Fibroblast of lung (primary cell): Measurements from ENCODE around the gene CNDP2. TPM values are rescaled to one million over a fixed set of nuclear protein-coding genes. Genes with fewer than 3 reads are reported as not detected.

Source experiments
- DNase-seq, 2 donors: peaks; one replicate each; pipeline versions ENCODE4 v3.0.0 to v3.0.0-alpha.2; 2010; ENCODE audit warnings: low read depth in 2 of 2
- H2AFZ ChIP-seq: 2 replicates; pipeline ENCODE4 v1.5.1; 2012; ENCODE audit warnings: low read length, control low read depth, inconsistent platforms
- H3K27ac ChIP-seq: 2 replicates; pipeline ENCODE4 v1.5.1; 2011; ENCODE audit warnings: low read length, control low read depth; ENCODE audit not compliant: insufficient read depth
- H3K27me3 ChIP-seq: 2 replicates; pipeline ENCODE4 v1.5.1; 2011; ENCODE audit warnings: mild to moderate bottlenecking, low read length; ENCODE audit not compliant: control insufficient read depth, insufficient read depth
- H3K36me3 ChIP-seq: 2 replicates; pipeline ENCODE4 v1.5.1; 2011; ENCODE audit warnings: low read length; ENCODE audit not compliant: control insufficient read depth, insufficient read depth
- H3K4me1 ChIP-seq: 2 replicates; pipeline ENCODE4 v1.5.1; 2011; ENCODE audit warnings: low read length; ENCODE audit not compliant: control insufficient read depth, insufficient read depth; ENCODE audit errors: extremely low read depth
- H3K4me2 ChIP-seq: 2 replicates; pipeline ENCODE4 v1.5.1; 2011; ENCODE audit warnings: low read length, control low read depth; ENCODE audit not compliant: insufficient read depth; ENCODE audit errors: extremely low read depth
- H3K4me3 ChIP-seq, 4 experiments: fragments of 200-600 bp in 1 of 4; sonication (generic) in 1 of 4; replicated peaks in 1 of 4; 2 replicates each; pipeline ENCODE4 v1.5.1; 2011 to 2016; ENCODE audit warnings: low read length in 4 of 4, low read depth in 3 of 4, mild to moderate bottlenecking in 3 of 4, control low read depth in 2 of 4, inconsistent platforms in 1 of 4, mixed read lengths in 1 of 4; ENCODE audit not compliant: insufficient read depth in 1 of 4; ENCODE audit errors: control extremely low read depth in 1 of 4
- H3K79me2 ChIP-seq: 2 replicates; pipeline ENCODE4 v1.5.1; 2012; ENCODE audit warnings: mild to moderate bottlenecking, low read length, inconsistent platforms; ENCODE audit not compliant: control insufficient read depth, insufficient read depth
- H3K9ac ChIP-seq: 2 replicates; pipeline ENCODE4 v1.5.1; 2011; ENCODE audit warnings: mild to moderate bottlenecking, low read length, control low read depth; ENCODE audit not compliant: insufficient read depth
- H3K9me3 ChIP-seq: 2 replicates; pipeline ENCODE4 v1.5.1; 2012; ENCODE audit warnings: low read depth, low read length; ENCODE audit not compliant: control insufficient read depth, insufficient read depth
- H4K20me1 ChIP-seq: 2 replicates; pipeline ENCODE4 v1.5.1; 2011; ENCODE audit warnings: low read length; ENCODE audit not compliant: control insufficient read depth, insufficient read depth; ENCODE audit errors: extremely low read depth
- CTCF ChIP-seq, 2 donors: IDR thresholded peaks in 1 of 2; conservative IDR thresholded peaks in 1 of 2; 1 replicate in 1 of 2; 2 replicates in 1 of 2; pipeline ENCODE4 v1.5.1; 2011 to 2012; ENCODE audit warnings: low read length in 2 of 2, control low read depth in 1 of 2, inconsistent platforms in 1 of 2, low read depth in 1 of 2, mild to moderate bottlenecking in 1 of 2
- EZH2 ChIP-seq: IDR thresholded peaks from 2 replicates; pipeline ENCODE4 v1.5.1; 2012; ENCODE audit warnings: low read length, control low read depth, mild to moderate bottlenecking; ENCODE audit errors: missing control alignments
- polyA plus RNA-seq, 2 donors: library from polyadenylated mRNA; depleted of rRNA in 1 of 2; stranded (reverse) in 1 of 2; unstranded in 1 of 2; fragments of >200 nt; gene quantifications; 2 replicates each; pipeline ENCODE4 v1.2.1, GENCODE V29; 2011 to 2012; ENCODE audit warnings: missing spikeins in 1 of 2
- total RNA-seq: library from RNA; depleted of rRNA; stranded (reverse); fragments of >200 nt; gene quantifications from 2 replicates; pipeline ENCODE4 v1.2.1, GENCODE V29; 2014

Gene CNDP2
- total and polyA plus RNA-seq, 2 donors (not counting 1 experiment from before 2014, with no cell fraction given), result 41.8 to 69.8 TPM

GRCh38 chr18:74569401-74569800, 73.2 kb downstream of the CNDP2 start:
- H3K4me1 ChIP-seq, result no peaks in the 10 kb centered on the region
- no peaks in the 10 kb centered on the region for H3K9me3 ChIP-seq
- H3K36me3 ChIP-seq, result no peaks in the 10 kb centered on the region
- H3K27me3 ChIP-seq, result peaks cover 4% of the 10 kb centered on the region
- no peak for TF ChIP-seq CTCF (conservative IDR thresholded peaks at IDR 0.05 in 1 of 2, IDR thresholded peaks at IDR 0.05 in 1 of 2; ENCODE audit: low read depth in 1 of 2, low read length in 2 of 2)
- TF ChIP-seq EZH2, result no peak
- no peak overlapping the region for H2AFZ ChIP-seq
- H3K4me3 ChIP-seq, result no peak overlapping the region
- no peaks in the 10 kb centered on the region for H4K20me1 ChIP-seq
- no peak for DNase-seq
- H3K79me2 ChIP-seq, result no peaks in the 10 kb centered on the region
- H3K27ac ChIP-seq, result no peak overlapping the region
- no peak overlapping the region for H3K9ac ChIP-seq
- no peak overlapping the region for H3K4me2 ChIP-seq

- Histone ChIP-seq H3K9ac (no peak overlapping the region), H3K27ac (no peak overlapping the region), H3K36me3 (no peaks in the 10 kb centered on the region), H3K4me1 (no peaks in the 10 kb centered on the region), H4K20me1 (no peaks in the 10 kb centered on the region), H3K79me2 (no peaks in the 10 kb centered on the region), H3K9me3 (no peaks in the 10 kb centered on the region), H3K4me3 (no peak overlapping the region), H3K27me3 (peaks cover 4% of the 10 kb centered on the region), H2AFZ (no peak overlapping the region), H3K4me2 (no peak overlapping the region)
- no peak for TF ChIP-seq EZH2
- no peak for TF ChIP-seq CTCF (conservative IDR thresholded peaks at IDR 0.05 in 1 of 2, IDR thresholded peaks at IDR 0.05 in 1 of 2; ENCODE audit: low read depth in 1 of 2, low read length in 2 of 2)
- DNase-seq, result no peak
These were observed 74.1 kb downstream of the CNDP2 start for GRCh38 chr18:74570266-74570665.

- no peaks in the 10 kb centered on the region for H4K20me1 ChIP-seq
- DNase-seq, result no peak
These were observed 75.9 kb downstream of the CNDP2 start for GRCh38 chr18:74571895-74572680.

More at GRCh38 chr18:74571895-74572680, 75.9 kb downstream of the CNDP2 start:
- no peaks in the 10 kb centered on the region for H3K36me3 ChIP-seq
- H3K4me1 ChIP-seq, result no peaks in the 10 kb centered on the region
- no peak overlapping the region for H3K4me3 ChIP-seq
- H2AFZ ChIP-seq, result no peak overlapping the region
- H3K4me2 ChIP-seq, result no peak overlapping the region
- no peaks in the 10 kb centered on the region for H3K79me2 ChIP-seq
- TF ChIP-seq CTCF (conservative IDR thresholded peaks at IDR 0.05 in 1 of 2, IDR thresholded peaks at IDR 0.05 in 1 of 2; ENCODE audit: low read depth in 1 of 2, low read length in 2 of 2) (no peak), EZH2 (no peak)
- H3K27me3 ChIP-seq, result peaks cover 4% of the 10 kb centered on the region
- no peak overlapping the region for H3K9ac ChIP-seq
- H3K9me3 ChIP-seq, result no peaks in the 10 kb centered on the region
- no peak overlapping the region for H3K27ac ChIP-seq
